ENCODE results near the gene CTDSPL2.

DNA sequence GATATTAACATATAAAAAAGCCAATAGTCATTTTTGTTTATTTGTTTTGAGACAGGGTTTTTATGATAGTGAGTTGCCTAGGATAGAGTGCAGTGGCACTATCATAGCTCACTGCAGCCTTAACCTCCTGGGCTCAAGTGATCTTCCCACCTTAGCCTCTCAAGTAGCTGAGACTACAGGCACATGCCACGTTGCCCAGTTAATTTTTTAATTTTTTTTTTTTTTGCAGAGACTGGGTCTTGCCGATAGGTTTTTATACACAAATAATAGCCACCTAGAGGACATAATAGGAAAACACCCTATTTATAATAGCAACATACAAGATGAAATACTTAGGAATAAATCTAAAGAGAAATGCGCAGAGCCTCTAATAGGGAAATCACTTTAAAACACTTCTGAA, 122.8 kb downstream of the CTDSPL2 start:
- no peak for TF ChIP-seq EZH2 (IDR thresholded peaks at IDR 0.05; ENCODE audit: low read depth)
- TF ChIP-seq, protein P1, sequence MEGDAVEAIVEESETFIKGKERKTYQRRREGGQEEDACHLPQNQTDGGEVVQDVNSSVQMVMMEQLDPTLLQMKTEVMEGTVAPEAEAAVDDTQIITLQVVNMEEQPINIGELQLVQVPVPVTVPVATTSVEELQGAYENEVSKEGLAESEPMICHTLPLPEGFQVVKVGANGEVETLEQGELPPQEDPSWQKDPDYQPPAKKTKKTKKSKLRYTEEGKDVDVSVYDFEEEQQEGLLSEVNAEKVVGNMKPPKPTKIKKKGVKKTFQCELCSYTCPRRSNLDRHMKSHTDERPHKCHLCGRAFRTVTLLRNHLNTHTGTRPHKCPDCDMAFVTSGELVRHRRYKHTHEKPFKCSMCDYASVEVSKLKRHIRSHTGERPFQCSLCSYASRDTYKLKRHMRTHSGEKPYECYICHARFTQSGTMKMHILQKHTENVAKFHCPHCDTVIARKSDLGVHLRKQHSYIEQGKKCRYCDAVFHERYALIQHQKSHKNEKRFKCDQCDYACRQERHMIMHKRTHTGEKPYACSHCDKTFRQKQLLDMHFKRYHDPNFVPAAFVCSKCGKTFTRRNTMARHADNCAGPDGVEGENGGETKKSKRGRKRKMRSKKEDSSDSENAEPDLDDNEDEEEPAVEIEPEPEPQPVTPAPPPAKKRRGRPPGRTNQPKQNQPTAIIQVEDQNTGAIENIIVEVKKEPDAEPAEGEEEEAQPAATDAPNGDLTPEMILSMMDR (conservative IDR thresholded peaks at IDR 0.05): peak; percentile 56
